NB4 (cell line): Measurements from ENCODE around the gene PRSS1.
"Not testable (repeated sequence)": the region's sequence is repeated elsewhere in the genome, so short reads cannot be mapped to it uniquely, and the experiment has no call there.

ENCODE experiments used
- DNase-seq: peaks from one replicate; pipeline ENCODE4 v3.0.0; 2010; ENCODE audit warnings: low read depth
- H3K4me3 ChIP-seq: one replicate; pipeline ENCODE4 v1.5.1; 2011; ENCODE audit warnings: mild to moderate bottlenecking, low read depth, low read length, moderate library complexity
- CTCF ChIP-seq: IDR thresholded peaks from one replicate; pipeline ENCODE4 v1.5.1; 2012; ENCODE audit warnings: low read depth, low read length
- MAX ChIP-seq: IDR thresholded peaks from 2 replicates; pipeline ENCODE4 v1.6.1; 2011; ENCODE audit warnings: low read depth, low read length
- MYC ChIP-seq: IDR thresholded peaks from 2 replicates; pipeline ENCODE4 v1.6.1; 2011; ENCODE audit warnings: low read depth, low read length
- POLR2A ChIP-seq: IDR thresholded peaks from 2 replicates; pipeline ENCODE4 v1.6.1; 2011; ENCODE audit warnings: mild to moderate bottlenecking; ENCODE audit not compliant: insufficient read length; ENCODE audit errors: extremely low read depth

PRSS1 gene

GRCh38 chr7:142739923-142740492 is 9.3 kb upstream of the PRSS1 start:
- TF ChIP-seq POLR2A = no peak
- no peak for TF ChIP-seq CTCF
- TF ChIP-seq MAX = no peak
- no peak for TF ChIP-seq MYC
- DNase-seq = no peak
- no peak overlapping the region for H3K4me3 ChIP-seq

- TF ChIP-seq POLR2A (no peak), MYC (no peak), MAX (no peak), CTCF (no peak)
- no peak for DNase-seq
- H3K4me3 ChIP-seq = no peak overlapping the region
Observed at GRCh38 chr7:142740786-142741185, 8.5 kb upstream of the PRSS1 start.

- H3K4me3 ChIP-seq, DNase-seq: not testable (repeated sequence)
Observed at GRCh38 chr7:142741932-142742331, 7.3 kb upstream of the PRSS1 start.

GRCh38 chr7:142745091-142745635 is 4.1 kb upstream of the PRSS1 start:
- TF ChIP-seq CTCF (no peak), MYC (no peak), MAX (no peak), POLR2A (no peak)

GRCh38 chr7:142745745-142746144 is 3.5 kb upstream of the PRSS1 start:
- no peak for TF ChIP-seq POLR2A
- TF ChIP-seq MAX = no peak
- no peak for TF ChIP-seq MYC
- no peak for TF ChIP-seq CTCF
- no peak overlapping the region for H3K4me3 ChIP-seq
- DNase-seq = no peak

More at GRCh38 chr7:142745091-142745635, 4.1 kb upstream of the PRSS1 start:
- H3K4me3 ChIP-seq = no peak overlapping the region
- DNase-seq = no peak

- TF ChIP-seq CTCF (no peak), MYC (no peak), POLR2A (no peak), MAX (no peak)
- H3K4me3 ChIP-seq = no peak overlapping the region
- no peak for DNase-seq
Observed at GRCh38 chr7:142746264-142746663, 3.0 kb upstream of the PRSS1 start.

GRCh38 chr7:142748410-142748809 is 862 bp upstream of the PRSS1 start:
- not testable (repeated sequence) for DNase-seq, H3K4me3 ChIP-seq
